Endothelial cell of umbilical vein (primary cell): Measurements from ENCODE around the gene IQCB1.

Experiments
- EZH2 ChIP-seq: IDR thresholded peaks from 2 replicates; pipeline ENCODE4 v1.6.1; 2012; ENCODE audit warnings: borderline replicate concordance, low read depth, mild to moderate bottlenecking, moderate library complexity, low read length, inconsistent platforms; ENCODE audit not compliant: severe bottlenecking
- POLR2AphosphoS5 ChIP-seq: IDR thresholded peaks from 2 replicates; pipeline ENCODE4 v1.6.1; 2012; ENCODE audit warnings: low read depth, mild to moderate bottlenecking, control low read depth, low read length, moderate library complexity; ENCODE audit not compliant: insufficient read depth

DNA sequence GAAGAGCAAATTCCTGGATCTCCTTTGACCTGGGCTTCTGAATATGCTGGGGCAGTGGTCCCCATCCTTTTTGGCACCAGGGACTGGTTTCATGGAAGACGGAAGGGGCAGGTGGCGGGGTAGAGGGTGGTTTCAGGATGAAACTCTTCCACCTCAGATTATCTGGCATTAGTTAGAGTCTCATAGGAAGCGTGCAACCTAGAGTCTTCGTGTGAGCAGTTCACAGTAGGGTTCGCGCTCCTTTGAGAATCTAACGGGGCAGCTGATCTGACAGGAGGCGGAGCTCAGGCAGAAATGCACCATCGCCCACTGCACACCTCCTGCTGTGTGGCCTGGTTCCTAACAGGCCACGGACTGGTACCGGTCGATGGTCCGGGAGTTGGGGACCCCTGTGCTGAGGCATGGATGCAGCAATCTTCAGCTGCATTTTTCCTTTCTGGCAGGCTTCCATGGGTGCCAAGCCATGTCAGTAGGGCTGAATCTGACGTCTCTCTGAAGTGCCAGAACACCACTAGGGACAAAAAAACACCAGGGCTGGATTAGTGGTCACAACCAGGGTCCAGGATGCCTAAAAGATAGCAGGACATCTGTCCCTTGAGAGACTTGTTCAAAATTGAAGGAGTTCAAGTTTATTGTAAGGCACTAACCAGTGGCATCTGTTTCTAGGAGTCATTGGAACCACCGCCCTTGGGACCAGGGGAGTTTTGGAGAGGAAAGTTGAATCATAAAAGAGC lies 76.9 kb downstream of the IQCB1 start:
- TF ChIP-seq EZH2 (no peak), POLR2AphosphoS5 (no peak)
